Hepatocyte (in vitro differentiated cells): ENCODE results near the gene C3orf22.

Source experiments
- EZH2 ChIP-seq: fragments of 200-600 bp; sonication (generic); IDR thresholded peaks from 2 replicates; pipeline ENCODE4 v1.6.1; 2016; ENCODE audit warnings: antibody characterized with exemption, mild to moderate bottlenecking, borderline replicate concordance
- EZH2phosphoT487 ChIP-seq: fragments of 200-600 bp; sonication (generic); IDR thresholded peaks from one replicate; pipeline ENCODE4 v1.6.1; 2018; ENCODE audit warnings: antibody characterized with exemption, mild to moderate bottlenecking, low read depth, moderate library complexity; ENCODE audit not compliant: unreplicated experiment, severe bottlenecking
- TF ChIP-seq, protein P1 (sequence below): fragments of 200-600 bp; sonication (generic); IDR thresholded peaks from 2 replicates; pipeline ENCODE4 v1.5.1; 2016; ENCODE audit warnings: antibody characterized with exemption, mild to moderate bottlenecking; ENCODE audit not compliant: poor library complexity

- TF ChIP-seq, protein P1, sequence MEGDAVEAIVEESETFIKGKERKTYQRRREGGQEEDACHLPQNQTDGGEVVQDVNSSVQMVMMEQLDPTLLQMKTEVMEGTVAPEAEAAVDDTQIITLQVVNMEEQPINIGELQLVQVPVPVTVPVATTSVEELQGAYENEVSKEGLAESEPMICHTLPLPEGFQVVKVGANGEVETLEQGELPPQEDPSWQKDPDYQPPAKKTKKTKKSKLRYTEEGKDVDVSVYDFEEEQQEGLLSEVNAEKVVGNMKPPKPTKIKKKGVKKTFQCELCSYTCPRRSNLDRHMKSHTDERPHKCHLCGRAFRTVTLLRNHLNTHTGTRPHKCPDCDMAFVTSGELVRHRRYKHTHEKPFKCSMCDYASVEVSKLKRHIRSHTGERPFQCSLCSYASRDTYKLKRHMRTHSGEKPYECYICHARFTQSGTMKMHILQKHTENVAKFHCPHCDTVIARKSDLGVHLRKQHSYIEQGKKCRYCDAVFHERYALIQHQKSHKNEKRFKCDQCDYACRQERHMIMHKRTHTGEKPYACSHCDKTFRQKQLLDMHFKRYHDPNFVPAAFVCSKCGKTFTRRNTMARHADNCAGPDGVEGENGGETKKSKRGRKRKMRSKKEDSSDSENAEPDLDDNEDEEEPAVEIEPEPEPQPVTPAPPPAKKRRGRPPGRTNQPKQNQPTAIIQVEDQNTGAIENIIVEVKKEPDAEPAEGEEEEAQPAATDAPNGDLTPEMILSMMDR = no peak
- TF ChIP-seq EZH2 (no peak), EZH2phosphoT487 (no peak)
These were observed 19.8 kb downstream of the C3orf22 start for GRCh38 chr3:126538966-126539365.
